Esophagus muscularis mucosa (tissue), 2 donors: ENCODE data around the gene RERE.

Source experiments
- POLR2A ChIP-seq: fragments of 450-650 bp; IDR thresholded peaks from one replicate; pipeline ENCODE4 v1.6.1; 2017; ENCODE audit warnings: antibody characterized with exemption, moderate library complexity, mild to moderate bottlenecking, low read depth
- POLR2AphosphoS5 ChIP-seq, 2 donors: sonication (generic); formaldehyde crosslinking; IDR thresholded peaks; one replicate each; pipeline ENCODE4 v1.6.1; 2017; ENCODE audit warnings: antibody characterized with exemption in 2 of 2

- TF ChIP-seq POLR2A (no peak), POLR2AphosphoS5 (IDR thresholded peaks at IDR 0.05) (no peak)
Observed at GRCh38 chr1:8841395-8841794, 24.0 kb upstream of the RERE start.
